Psoas muscle (tissue), 8 donors: ENCODE measurements around the gene TP53RK. TPM values are rescaled to one million over a fixed set of nuclear protein-coding genes. Genes with fewer than 3 reads are reported as not detected.

ENCODE experiments used
- ATAC-seq, 4 donors: fragments of 200-7000 bp; cut with Tn5 transposase; one replicate each; pipeline ENCODE4 v1.9.1; 2020; ENCODE audit warnings: moderate library complexity in 3 of 4, mild to moderate bottlenecking in 2 of 4
- DNase-seq, 2 donors: peaks; one replicate each; pipeline ENCODE4 v3.0.0-alpha.2; 2020
- H3K27ac ChIP-seq: fragments of 200-600 bp; one replicate; pipeline ENCODE4 v1.8.0; 2022
- H3K27me3 ChIP-seq, 3 donors: fragments of 200-600 bp in 1 of 3; one replicate each; pipeline versions ENCODE4 v1.6.1 to v1.8.0; 2013 to 2022; ENCODE audit warnings: low read length in 2 of 3, mild to moderate bottlenecking in 2 of 3, moderate library complexity in 1 of 3; ENCODE audit not compliant: insufficient read depth in 3 of 3
- H3K36me3 ChIP-seq, 2 donors: fragments of 200-600 bp in 1 of 2; one replicate each; pipeline versions ENCODE4 v1.6.1 to v1.8.0; 2013 to 2022; ENCODE audit warnings: low read depth in 1 of 2, mild to moderate bottlenecking in 1 of 2, moderate library complexity in 1 of 2; ENCODE audit not compliant: insufficient read depth in 1 of 2
- H3K4me1 ChIP-seq: fragments of 200-600 bp; one replicate; pipeline ENCODE4 v1.8.0; 2022
- H3K4me3 ChIP-seq: fragments of 200-600 bp; one replicate; pipeline ENCODE4 v1.8.0; 2022; ENCODE audit warnings: mild to moderate bottlenecking
- H3K9me3 ChIP-seq: fragments of 200-600 bp; one replicate; pipeline ENCODE4 v1.8.0; 2022
- WGBS, 3 donors: extraction: QIAGEN DNeasy Blood & Tissue Kit; methylation state at CpG; one replicate each; pipeline versions ENCODE4 v1.1.6 to v1.1.7; 2013; 5-methylcytosine and 5-hydroxymethylcytosine counted together
- intact Hi-C, 2 donors: fragments of 100-400 bp; cut with DNase I; formaldehyde crosslinking; loops; one replicate each; pipeline versions ENCODE4 v1.11.0 to v1.14.2; 2022
- polyA plus RNA-seq, 3 donors: library from polyadenylated mRNA; stranded (reverse); fragments of 200-250 nt; gene quantifications; one replicate each; pipeline ENCODE4 v1.2.3, GENCODE V29; 2013
- total RNA-seq, 4 donors: library from RNA; stranded (reverse); fragmentation: NEBNext Ultra II Directional in 2 of 4; extraction: Animal tissue kit (Norgen Biotek cat#: 25700) in 2 of 4; gene quantifications; one replicate each; pipeline versions ENCODE4 v1.2.1 to v1.2.4, GENCODE V29; 2021 to 2023
- TF ChIP-seq, protein P1 (sequence below): fragments of 200-600 bp; IDR thresholded peaks from one replicate; pipeline ENCODE4 v1.8.0; 2022; ENCODE audit warnings: antibody characterized with exemption
- donor health status: healthy with polysubstance abuse.
- donor health status: DM: no; HTN: no; CAD: no; lungs with moderate emphysema.
- donor health status: Bipolar disorder and iron deficiency.
- donor health status: healthy.
- donor health status: DM: yes; HTN: yes; CAD: no.
- donor health status: DM: no; HTN: no; CAD: no.
- donor health status: DM: no; HTN: no; CAD: no.
- donor health status: DM: yes; HTN: yes; CAD: no.

Gene TP53RK
- total and polyA plus RNA-seq, 7 donors: 5.8 to 12.9 (median 9.3) TPM

DNA sequence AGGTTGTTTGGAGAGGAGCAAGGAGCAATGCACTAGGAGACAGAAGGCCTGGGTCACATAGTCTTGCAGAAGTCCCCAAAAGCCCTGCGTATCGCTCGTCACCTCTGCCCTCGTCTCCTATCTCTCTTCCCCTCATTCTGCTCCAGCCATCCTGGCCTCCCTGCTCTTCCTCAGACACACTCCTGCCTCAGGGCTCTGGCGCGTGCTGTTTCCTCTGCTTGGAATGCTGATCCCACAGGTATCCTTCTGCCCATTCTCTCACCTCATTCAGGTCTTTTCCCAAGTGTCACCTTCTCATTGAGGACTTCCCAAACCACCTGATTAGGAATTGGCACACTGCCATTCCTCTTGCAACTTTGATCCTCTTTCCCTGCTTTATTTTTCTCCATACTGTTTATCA is 11.2 kb upstream of the TP53RK start:
- Histone ChIP-seq H3K27me3 (peaks cover 0 to 23% (median 13%) of the 10 kb centered on the region in 3 donors), H3K9me3 (no peaks in the 10 kb centered on the region), H3K4me3 (no peak overlapping the region), H3K36me3 (no peaks in the 10 kb centered on the region), H3K4me1 (no peaks in the 10 kb centered on the region), H3K27ac (no peak overlapping the region)
- intact Hi-C loops: no loop called here
- ATAC-seq (no peak), DNase-seq (no peak)
- TF ChIP-seq, protein P1, sequence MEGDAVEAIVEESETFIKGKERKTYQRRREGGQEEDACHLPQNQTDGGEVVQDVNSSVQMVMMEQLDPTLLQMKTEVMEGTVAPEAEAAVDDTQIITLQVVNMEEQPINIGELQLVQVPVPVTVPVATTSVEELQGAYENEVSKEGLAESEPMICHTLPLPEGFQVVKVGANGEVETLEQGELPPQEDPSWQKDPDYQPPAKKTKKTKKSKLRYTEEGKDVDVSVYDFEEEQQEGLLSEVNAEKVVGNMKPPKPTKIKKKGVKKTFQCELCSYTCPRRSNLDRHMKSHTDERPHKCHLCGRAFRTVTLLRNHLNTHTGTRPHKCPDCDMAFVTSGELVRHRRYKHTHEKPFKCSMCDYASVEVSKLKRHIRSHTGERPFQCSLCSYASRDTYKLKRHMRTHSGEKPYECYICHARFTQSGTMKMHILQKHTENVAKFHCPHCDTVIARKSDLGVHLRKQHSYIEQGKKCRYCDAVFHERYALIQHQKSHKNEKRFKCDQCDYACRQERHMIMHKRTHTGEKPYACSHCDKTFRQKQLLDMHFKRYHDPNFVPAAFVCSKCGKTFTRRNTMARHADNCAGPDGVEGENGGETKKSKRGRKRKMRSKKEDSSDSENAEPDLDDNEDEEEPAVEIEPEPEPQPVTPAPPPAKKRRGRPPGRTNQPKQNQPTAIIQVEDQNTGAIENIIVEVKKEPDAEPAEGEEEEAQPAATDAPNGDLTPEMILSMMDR: no peak
- 73 to 88% (median 77%) methylated on average over 5 to 6 of the region's 6 CpGs for WGBS, 3 donors

DNA sequence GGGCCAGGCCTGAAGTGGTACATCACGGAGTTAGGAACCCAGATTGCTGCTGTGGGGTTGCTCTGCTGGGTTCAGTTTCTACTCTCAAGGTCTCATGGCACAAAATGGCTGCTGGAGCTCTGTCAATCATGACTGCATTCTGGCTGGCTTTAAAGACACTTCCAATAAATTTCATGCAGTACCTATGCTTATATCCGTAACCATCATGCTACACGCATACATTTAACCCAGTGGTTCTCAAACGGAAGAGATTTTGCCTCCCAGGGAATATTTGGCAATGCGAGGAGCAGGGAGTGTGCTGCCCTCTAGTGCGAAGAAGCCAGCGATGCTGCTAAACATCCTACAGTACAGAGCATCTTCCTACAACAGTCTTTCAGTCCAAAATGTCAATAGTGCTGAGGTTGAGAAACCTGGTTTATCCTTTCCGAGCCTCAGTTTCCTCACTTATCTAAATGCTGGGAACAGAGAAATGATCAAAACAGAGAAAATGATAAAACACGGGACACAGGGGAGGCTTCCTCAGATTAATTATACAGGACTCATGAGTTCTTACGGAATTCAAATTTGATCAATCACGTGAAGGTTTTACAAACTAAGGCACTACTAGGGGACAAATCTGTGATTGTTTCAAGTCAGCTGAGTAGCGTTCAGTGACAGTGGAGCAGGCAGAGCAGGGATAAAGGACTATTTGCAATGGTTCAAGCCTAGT is 10.6 kb upstream of the TP53RK start:
- H3K27ac ChIP-seq: no peak overlapping the region
- no peak overlapping the region for H3K4me3 ChIP-seq
- H3K36me3 ChIP-seq: no peaks in the 10 kb centered on the region
- H3K9me3 ChIP-seq: no peaks in the 10 kb centered on the region
- no peak for DNase-seq
- H3K27me3 ChIP-seq: peaks cover 0 to 21% (median 10%) of the 10 kb centered on the region in 3 donors
- no peak for ATAC-seq
- 50 to 56% (median 53%) methylated on average over 12 of the region's 12 CpGs for WGBS, 3 donors
- intact Hi-C loops: no loop called here
- no peaks in the 10 kb centered on the region for H3K4me1 ChIP-seq
- TF ChIP-seq, protein P1: no peak

DNA sequence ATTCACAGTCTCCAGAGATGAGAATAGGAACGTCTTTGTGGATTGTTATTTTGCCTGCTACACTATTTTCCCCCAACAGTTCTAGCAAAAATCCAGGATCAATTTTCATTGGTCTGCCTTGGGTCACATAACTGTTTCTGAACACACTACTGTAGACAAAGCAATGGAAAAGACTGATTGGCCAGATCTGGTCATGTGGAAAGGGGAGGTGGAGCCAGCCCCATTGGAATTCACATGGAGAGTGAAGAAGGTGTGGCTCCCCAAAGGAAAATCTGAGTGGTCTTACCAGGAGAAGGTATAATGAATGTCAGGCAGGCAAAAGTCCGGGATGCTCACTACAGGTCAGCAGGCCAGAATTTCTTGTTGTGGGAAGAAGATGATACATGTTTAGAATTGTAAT is 9.5 kb upstream of the TP53RK start:
- intact Hi-C loops: no loop called here
- Histone ChIP-seq H3K27me3 (peaks cover 0 to 17% (median 5%) of the 10 kb centered on the region in 3 donors), H3K4me1 (no peaks in the 10 kb centered on the region), H3K9me3 (no peaks in the 10 kb centered on the region), H3K27ac (no peak overlapping the region), H3K36me3 (no peaks in the 10 kb centered on the region), H3K4me3 (no peak overlapping the region)
- no peak for DNase-seq
- 82 to 86% (median 85%) methylated on average over 2 of the region's 2 CpGs for WGBS, 3 donors
- TF ChIP-seq, protein P1: no peak
- no peak for ATAC-seq

DNA sequence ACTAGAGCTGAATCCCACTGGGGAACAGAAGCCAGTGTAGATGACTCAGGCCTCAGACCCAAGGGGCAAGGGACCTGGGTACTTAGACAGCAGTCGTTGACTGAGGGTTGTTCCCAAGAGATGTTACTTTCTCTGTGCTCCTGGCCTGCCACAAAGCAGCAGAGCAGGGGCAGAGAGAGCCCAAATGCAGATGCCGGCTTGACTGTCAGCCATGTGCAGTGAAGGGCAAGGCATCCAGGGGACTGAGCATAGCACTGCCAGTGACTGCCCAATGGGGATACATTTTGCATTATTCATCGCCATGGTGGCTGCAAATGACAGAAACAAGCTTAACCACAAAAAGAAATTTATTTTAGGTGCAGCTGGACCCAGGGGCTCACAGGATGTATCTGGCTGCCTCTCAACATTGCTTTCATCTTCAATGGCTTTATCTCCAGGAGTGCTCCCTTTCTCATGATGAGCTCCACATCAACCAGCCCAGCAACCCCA is 7.6 kb upstream of the TP53RK start:
- no peak for ATAC-seq
- WGBS, 3 donors: 59 to 82% (median 71%) methylated on average over 3 of the region's 3 CpGs
- Histone ChIP-seq H3K4me3 (no peak overlapping the region), H3K36me3 (no peaks in the 10 kb centered on the region), H3K9me3 (peaks cover 1% of the 10 kb centered on the region), H3K4me1 (no peaks in the 10 kb centered on the region), H3K27ac (no peak overlapping the region), H3K27me3 (peaks cover 0 to 11% (median 2%) of the 10 kb centered on the region in 3 donors)
- intact Hi-C loops: no loop called here
- no peak for DNase-seq
- TF ChIP-seq, protein P1: no peak
